IPS-18c (cell line): Measurements from ENCODE around the gene COQ8A.
A peak's percentile ranks its signal among the peaks of the same experiment; 100 is the strongest.
"Not testable (repeated sequence)": the region's sequence is repeated elsewhere in the genome, so short reads cannot be mapped to it uniquely, and the experiment has no call there.

Source experiments
- H3K4me3 ChIP-seq: 2 replicates; pipeline ENCODE4 v1.7.0; 2013; ENCODE audit warnings: low read depth, mild to moderate bottlenecking, low read length, moderate library complexity; ENCODE audit not compliant: insufficient read depth
- H3K9me3 ChIP-seq: one replicate; pipeline ENCODE4 v1.6.1; 2013; ENCODE audit warnings: mild to moderate bottlenecking, low read length, moderate library complexity; ENCODE audit not compliant: control insufficient read depth, insufficient read depth

Gene COQ8A

GRCh38 chr1:226916497-226916896 lies 23.6 kb upstream of the COQ8A start:
- Histone ChIP-seq H3K4me3 (no peak overlapping the region), H3K9me3 (peaks cover 2% of the 10 kb centered on the region)

GRCh38 chr1:226919587-226919986 lies 20.5 kb upstream of the COQ8A start:
- Histone ChIP-seq H3K4me3 (no peak overlapping the region), H3K9me3 (peaks cover 2% of the 10 kb centered on the region)

GRCh38 chr1:226919995-226920394 lies 20.1 kb upstream of the COQ8A start:
- Histone ChIP-seq H3K9me3 (peaks cover 2% of the 10 kb centered on the region), H3K4me3 (no peak overlapping the region)

GRCh38 chr1:226920446-226920894 lies 19.6 kb upstream of the COQ8A start:
- H3K4me3 ChIP-seq = no peak overlapping the region
- peaks cover 2% of the 10 kb centered on the region for H3K9me3 ChIP-seq

GRCh38 chr1:226921504-226921903 lies 18.6 kb upstream of the COQ8A start:
- H3K9me3 ChIP-seq = peaks cover 2% of the 10 kb centered on the region
- no peak overlapping the region for H3K4me3 ChIP-seq

GRCh38 chr1:226929260-226930111 lies 10.6 kb upstream of the COQ8A start:
- not testable (repeated sequence) for H3K4me3 ChIP-seq, H3K9me3 ChIP-seq

GRCh38 chr1:226934483-226935237 lies 5.4 kb upstream of the COQ8A start:
- Histone ChIP-seq H3K9me3 (no peaks in the 10 kb centered on the region), H3K4me3 (no peak overlapping the region)

GRCh38 chr1:226937940-226938725 lies 2.0 kb upstream of the COQ8A start:
- H3K9me3 ChIP-seq = no peaks in the 10 kb centered on the region
- H3K4me3 ChIP-seq = no peak overlapping the region

- Histone ChIP-seq H3K9me3 (no peaks in the 10 kb centered on the region), H3K4me3 (peak overlapping the region; percentile 79)
Measured at GRCh38 chr1:226938903-226939437, 1.1 kb upstream of the COQ8A start.

- peak overlapping the region; percentile 79 for H3K4me3 ChIP-seq
- H3K9me3 ChIP-seq = no peaks in the 10 kb centered on the region
Measured at GRCh38 chr1:226939438-226940028, 561 bp upstream of the COQ8A start.

GRCh38 chr1:226940806-226941067 lies 643 bp downstream of the COQ8A start:
- H3K4me3 ChIP-seq = peak overlapping the region; percentile 77
- H3K9me3 ChIP-seq = no peaks in the 10 kb centered on the region

- Histone ChIP-seq H3K4me3 (no peak overlapping the region), H3K9me3 (no peaks in the 10 kb centered on the region)
Measured at GRCh38 chr1:226942392-226942791, 2.3 kb downstream of the COQ8A start.

GRCh38 chr1:226943156-226943555 lies 3.1 kb downstream of the COQ8A start:
- no peak overlapping the region for H3K4me3 ChIP-seq
- H3K9me3 ChIP-seq = no peaks in the 10 kb centered on the region

- no peak overlapping the region for H3K4me3 ChIP-seq
- no peaks in the 10 kb centered on the region for H3K9me3 ChIP-seq
Measured at GRCh38 chr1:226943927-226944326, 3.8 kb downstream of the COQ8A start.

GRCh38 chr1:226945106-226945857 lies 5.2 kb downstream of the COQ8A start:
- Histone ChIP-seq H3K9me3 (peaks cover 2% of the 10 kb centered on the region), H3K4me3 (no peak overlapping the region)

GRCh38 chr1:226945858-226946245 lies 5.8 kb downstream of the COQ8A start:
- Histone ChIP-seq H3K4me3 (no peak overlapping the region), H3K9me3 (peaks cover 2% of the 10 kb centered on the region)

GRCh38 chr1:226946285-226946684 lies 6.2 kb downstream of the COQ8A start:
- Histone ChIP-seq H3K9me3 (peaks cover 2% of the 10 kb centered on the region), H3K4me3 (no peak overlapping the region)
